ENCODE results near the gene COL8A1.

COL8A1 gene

DNA sequence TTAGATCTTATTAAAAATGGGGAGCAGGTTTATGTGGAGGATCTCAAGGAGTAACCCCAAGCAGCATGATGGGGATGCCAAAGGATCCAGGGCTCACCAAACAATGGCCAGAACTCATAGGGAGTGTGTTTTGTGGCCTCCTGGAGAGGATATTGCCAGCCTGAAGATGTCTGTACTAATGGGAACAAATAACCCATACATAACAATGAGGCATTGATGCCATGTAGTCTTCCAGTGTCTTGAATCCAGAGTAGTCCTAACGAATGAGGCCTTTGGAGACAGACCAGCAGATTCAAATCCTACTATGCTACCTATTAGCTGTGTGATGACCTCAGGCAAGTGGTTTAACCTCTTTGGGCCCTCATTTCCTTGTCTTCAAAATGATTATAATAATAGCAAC lies 134.3 kb downstream of the COL8A1 start (continued):
- no peak for TF ChIP-seq BACH2 (CRISPR knock-in tag; IDR thresholded peaks at IDR 0.05; ENCODE audit: borderline replicate concordance)

DNA sequence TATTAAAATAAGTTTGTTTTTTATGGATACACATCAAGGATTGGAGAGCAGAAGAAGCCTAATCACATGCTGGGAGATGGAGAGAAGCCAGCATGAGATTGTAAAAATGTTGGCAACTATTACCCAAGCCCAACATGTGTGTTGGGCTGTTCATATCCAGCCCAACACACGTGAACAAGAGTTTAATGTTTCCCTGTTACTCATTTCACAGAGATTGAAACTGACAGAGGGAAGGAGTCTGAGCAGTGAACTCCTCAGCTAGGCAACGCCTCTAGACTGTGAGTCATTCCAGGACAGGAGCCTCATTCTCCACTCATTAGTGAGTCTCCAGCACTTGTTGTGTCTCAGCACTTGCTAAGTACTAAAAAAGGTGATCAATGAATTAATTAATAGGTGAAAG lies 136.1 kb downstream of the COL8A1 start:
- peak; percentile 89 for ATAC-seq
- TF ChIP-seq RARB (CRISPR knock-in tag; IDR thresholded peaks at IDR 0.05) (no peak), ZC3H10 (CRISPR knock-in tag; IDR thresholded peaks at IDR 0.05) (no peak), TCF4 (CRISPR knock-in tag; IDR thresholded peaks at IDR 0.05; ENCODE audit: borderline replicate concordance) (no peak), ESRRG (CRISPR knock-in tag; IDR thresholded peaks at IDR 0.05) (no peak)
- TF ChIP-seq, protein P1, sequence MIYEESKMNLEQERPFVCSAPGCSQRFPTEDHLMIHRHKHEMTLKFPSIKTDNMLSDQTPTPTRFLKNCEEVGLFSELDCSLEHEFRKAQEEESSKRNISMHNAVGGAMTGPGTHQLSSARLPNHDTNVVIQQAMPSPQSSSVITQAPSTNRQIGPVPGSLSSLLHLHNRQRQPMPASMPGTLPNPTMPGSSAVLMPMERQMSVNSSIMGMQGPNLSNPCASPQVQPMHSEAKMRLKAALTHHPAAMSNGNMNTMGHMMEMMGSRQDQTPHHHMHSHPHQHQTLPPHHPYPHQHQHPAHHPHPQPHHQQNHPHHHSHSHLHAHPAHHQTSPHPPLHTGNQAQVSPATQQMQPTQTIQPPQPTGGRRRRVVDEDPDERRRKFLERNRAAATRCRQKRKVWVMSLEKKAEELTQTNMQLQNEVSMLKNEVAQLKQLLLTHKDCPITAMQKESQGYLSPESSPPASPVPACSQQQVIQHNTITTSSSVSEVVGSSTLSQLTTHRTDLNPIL (CRISPR knock-in tag; IDR thresholded peaks at IDR 0.05; ENCODE audit: low read depth), result no peak

- peak; percentile 23; the same call in 2 of the 3 replicates for ATAC-seq
- TF ChIP-seq TOX (CRISPR knock-in tag; IDR thresholded peaks at IDR 0.05; ENCODE audit: borderline replicate concordance) (0 out of 2 replicates have a peak, but pooled peaks have one; percentile 27), OSR1 (CRISPR knock-in tag; IDR thresholded peaks at IDR 0.05) (peak; percentile 93), PATZ1 (CRISPR knock-in tag; IDR thresholded peaks at IDR 0.05; ENCODE audit: borderline replicate concordance) (no peak), ZFP30 (CRISPR knock-in tag; IDR thresholded peaks at IDR 0.05) (no peak), ARNTL (CRISPR knock-in tag; IDR thresholded peaks at IDR 0.05; ENCODE audit: borderline replicate concordance, low read depth) (no peak), ZC3H10 (CRISPR knock-in tag; IDR thresholded peaks at IDR 0.05) (peak; percentile 59; the same call in 1 of the 2 replicates), PPARA (CRISPR knock-in tag; IDR thresholded peaks at IDR 0.05; ENCODE audit: borderline replicate concordance) (no peak), TCF4 (CRISPR knock-in tag; IDR thresholded peaks at IDR 0.05; ENCODE audit: borderline replicate concordance) (no peak), TSHZ2 (CRISPR knock-in tag; IDR thresholded peaks at IDR 0.05) (no peak), BACH2 (CRISPR knock-in tag; IDR thresholded peaks at IDR 0.05; ENCODE audit: borderline replicate concordance) (no peak)
- TF ChIP-seq, protein P2, sequence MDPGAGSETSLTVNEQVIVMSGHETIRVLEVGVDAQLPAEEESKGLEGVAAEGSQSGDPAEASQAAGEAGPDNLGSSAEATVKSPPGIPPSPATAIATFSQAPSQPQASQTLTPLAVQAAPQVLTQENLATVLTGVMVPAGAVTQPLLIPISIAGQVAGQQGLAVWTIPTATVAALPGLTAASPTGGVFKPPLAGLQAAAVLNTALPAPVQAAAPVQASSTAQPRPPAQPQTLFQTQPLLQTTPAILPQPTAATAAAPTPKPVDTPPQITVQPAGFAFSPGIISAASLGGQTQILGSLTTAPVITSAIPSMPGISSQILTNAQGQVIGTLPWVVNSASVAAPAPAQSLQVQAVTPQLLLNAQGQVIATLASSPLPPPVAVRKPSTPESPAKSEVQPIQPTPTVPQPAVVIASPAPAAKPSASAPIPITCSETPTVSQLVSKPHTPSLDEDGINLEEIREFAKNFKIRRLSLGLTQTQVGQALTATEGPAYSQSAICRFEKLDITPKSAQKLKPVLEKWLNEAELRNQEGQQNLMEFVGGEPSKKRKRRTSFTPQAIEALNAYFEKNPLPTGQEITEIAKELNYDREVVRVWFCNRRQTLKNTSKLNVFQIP (CRISPR knock-in tag; IDR thresholded peaks at IDR 0.05; ENCODE audit: borderline replicate concordance, low read depth), result no peak
- TF ChIP-seq, protein P3, sequence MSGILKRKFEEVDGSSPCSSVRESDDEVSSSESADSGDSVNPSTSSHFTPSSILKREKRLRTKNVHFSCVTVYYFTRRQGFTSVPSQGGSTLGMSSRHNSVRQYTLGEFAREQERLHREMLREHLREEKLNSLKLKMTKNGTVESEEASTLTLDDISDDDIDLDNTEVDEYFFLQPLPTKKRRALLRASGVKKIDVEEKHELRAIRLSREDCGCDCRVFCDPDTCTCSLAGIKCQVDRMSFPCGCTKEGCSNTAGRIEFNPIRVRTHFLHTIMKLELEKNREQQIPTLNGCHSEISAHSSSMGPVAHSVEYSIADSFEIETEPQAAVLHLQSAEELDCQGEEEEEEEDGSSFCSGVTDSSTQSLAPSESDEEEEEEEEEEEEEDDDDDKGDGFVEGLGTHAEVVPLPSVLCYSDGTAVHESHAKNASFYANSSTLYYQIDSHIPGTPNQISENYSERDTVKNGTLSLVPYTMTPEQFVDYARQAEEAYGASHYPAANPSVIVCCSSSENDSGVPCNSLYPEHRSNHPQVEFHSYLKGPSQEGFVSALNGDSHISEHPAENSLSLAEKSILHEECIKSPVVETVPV (CRISPR knock-in tag; IDR thresholded peaks at IDR 0.05), result no peak
- TF ChIP-seq, protein P1 (CRISPR knock-in tag; IDR thresholded peaks at IDR 0.05; ENCODE audit: low read depth), result no peak
Measured at GRCh38 chr3:99776516-99777209, 138.3 kb downstream of the COL8A1 start.

DNA sequence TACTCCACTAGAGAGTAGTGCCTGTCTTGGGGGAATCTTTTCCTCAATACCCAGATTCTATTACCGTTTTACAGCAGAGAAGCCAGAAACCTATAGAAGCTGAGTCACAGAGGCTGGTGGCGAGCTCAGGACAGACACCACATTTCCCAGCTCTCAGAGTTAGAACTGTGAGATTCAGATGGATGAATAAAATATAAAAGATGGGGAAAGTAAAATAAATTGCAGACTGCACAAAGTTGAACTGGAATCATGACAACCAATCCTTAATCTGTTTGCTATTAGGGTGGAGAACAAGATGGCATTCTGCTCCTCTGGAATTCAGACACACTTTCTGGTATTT lies 138.8 kb downstream of the COL8A1 start:
- no peak for TF ChIP-seq RARB (CRISPR knock-in tag; IDR thresholded peaks at IDR 0.05)
- TF ChIP-seq ZNF565 (CRISPR knock-in tag; conservative IDR thresholded peaks at IDR 0.05; ENCODE audit: low read depth), result no peak
- TF ChIP-seq ISL1 (CRISPR knock-in tag; IDR thresholded peaks at IDR 0.05), result no peak
- no peak for TF ChIP-seq ZNF8 (CRISPR knock-in tag; IDR thresholded peaks at IDR 0.05)
- TF ChIP-seq, protein P2 (CRISPR knock-in tag; IDR thresholded peaks at IDR 0.05; ENCODE audit: borderline replicate concordance, low read depth), result no peak
- TF ChIP-seq GLIS3 (CRISPR knock-in tag; IDR thresholded peaks at IDR 0.05), result no peak
- TF ChIP-seq PPARA (CRISPR knock-in tag; IDR thresholded peaks at IDR 0.05; ENCODE audit: borderline replicate concordance), result no peak
- TF ChIP-seq TCF4 (CRISPR knock-in tag; IDR thresholded peaks at IDR 0.05; ENCODE audit: borderline replicate concordance), result no peak
- no peak for TF ChIP-seq ZC3H10 (CRISPR knock-in tag; IDR thresholded peaks at IDR 0.05)
- no peak for TF ChIP-seq TOX (CRISPR knock-in tag; IDR thresholded peaks at IDR 0.05; ENCODE audit: borderline replicate concordance)
- TF ChIP-seq, protein P3 (CRISPR knock-in tag; IDR thresholded peaks at IDR 0.05), result no peak
- ATAC-seq, result peak; percentile 23; the same call in 2 of the 3 replicates

Data from SK-N-SH treated with all-trans-retinoic acid at 6 μM for 48 hours (cell line).